Kidney capillary endothelial cell (primary cell): ENCODE measurements around the gene CCDC91.
"Not testable (repeated sequence)": the region's sequence is repeated elsewhere in the genome, so short reads cannot be mapped to it uniquely, and the experiment has no call there.

Experiments used
- DNase-seq: peaks from one replicate; pipeline ENCODE4 v3.0.0-alpha.2; 2018; ENCODE audit warnings: low spot score

CCDC91 gene

DNA sequence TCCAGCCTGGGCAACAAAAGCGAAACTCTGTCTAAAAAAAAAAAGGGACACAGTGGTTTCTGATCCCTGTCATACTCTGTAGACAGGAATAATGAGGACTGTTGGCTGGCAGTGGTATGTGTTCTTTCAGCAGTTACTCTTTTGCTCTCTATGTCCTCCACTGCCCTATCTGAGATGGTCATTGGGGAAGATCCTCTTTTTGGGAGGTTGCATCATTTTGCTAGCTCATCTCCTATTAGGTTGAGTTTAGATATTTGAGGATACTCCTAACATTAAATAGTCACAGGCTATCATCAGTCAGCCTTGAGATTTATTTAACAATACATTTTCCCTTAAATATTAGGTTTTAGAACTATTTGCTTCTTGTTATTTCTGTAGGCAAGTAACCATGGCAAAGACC lies 5.9 kb upstream of the CCDC91 start:
- no peak for DNase-seq

DNA sequence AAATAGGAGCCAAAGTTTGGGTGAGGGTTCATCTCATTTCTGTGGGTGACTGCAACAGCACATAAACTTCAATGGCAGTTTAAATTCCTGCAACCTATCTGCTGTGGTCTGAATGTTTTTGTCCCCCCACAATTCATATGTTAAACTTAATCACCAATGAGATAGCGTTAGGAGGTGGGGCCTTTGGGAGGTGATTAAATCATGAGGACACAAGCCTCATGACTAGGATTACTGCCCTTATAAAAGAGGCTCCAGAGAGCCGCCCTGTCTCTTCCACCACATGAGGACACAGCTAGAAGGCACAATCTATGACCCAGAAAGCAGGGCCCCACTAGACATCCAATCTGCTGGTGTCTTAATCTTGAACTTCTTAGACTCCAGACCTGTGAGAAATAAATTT lies 3.8 kb upstream of the CCDC91 start:
- DNase-seq, result no peak

DNA sequence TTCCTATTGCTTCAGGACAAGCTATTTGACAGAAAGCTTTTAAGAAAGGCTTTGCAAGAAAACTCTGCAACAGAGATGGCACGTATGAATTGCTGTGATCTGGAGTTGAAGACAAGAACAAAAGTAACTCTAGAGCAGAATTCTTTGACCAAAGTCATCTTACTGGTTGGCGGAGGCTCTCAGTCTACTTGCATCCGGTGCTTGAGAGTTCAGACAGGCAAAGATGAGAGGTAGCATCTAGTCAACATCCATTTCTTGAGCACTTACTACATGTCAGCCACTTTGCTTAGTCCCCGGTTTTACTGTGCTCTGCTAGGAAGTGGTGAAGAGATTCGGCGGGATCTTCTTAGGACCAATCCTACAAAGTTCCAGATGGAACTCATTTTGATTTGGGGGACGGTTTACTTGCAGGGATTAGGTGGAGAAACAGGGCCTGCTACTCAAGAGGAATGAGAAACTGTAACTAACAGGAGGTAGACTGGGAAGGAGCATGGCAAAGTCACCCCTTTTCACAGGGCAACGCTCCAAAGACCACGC lies 404 bp upstream of the CCDC91 start:
- peak; percentile 4 for DNase-seq

DNA sequence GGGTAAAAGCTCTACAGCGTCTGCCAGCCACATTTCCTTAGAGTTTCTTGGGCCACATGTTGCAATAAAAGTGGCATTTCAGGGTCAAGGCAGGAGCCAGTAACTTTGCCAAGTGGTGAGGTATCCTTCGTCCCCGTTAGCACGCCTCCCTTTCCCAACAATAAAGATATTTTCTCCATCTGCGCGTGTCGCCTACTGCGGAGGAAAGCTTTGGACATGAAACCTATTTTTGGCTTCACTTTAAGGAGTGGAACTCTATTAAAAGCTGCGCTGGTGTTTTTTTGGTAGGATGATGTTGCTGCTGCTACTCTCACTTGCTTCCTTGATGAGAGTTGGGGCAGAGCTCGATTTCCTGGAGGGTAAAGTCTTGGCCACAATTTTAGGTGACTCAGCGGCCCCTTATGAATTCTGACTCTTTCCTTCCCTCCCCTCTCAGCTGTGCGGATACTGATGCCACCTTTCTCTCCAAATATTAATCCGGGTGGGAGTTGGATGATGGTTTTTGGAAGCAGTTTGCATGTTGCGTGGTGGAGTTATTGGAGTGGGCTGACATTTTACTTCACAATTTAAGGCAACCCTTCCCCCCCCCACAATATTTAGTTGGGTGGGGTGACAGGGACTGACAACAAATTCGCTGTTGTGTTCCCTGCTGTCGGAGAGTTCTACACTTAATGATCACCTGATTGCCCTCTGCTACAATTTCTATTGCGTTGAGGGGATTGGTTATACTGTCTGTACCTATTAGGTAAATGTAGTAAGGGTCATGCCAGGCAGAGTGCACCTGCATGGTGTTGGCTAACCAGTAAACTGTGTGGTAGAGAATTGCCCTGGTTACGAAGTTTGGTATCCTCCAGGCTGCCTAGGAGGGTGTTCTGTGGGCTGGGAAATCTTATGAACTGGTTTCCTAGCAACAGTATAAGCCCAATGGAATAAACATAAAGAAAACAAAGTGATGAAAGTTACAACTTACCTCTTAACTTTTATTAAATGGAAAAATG lies 1.1 kb downstream of the CCDC91 start:
- no peak for DNase-seq

DNA sequence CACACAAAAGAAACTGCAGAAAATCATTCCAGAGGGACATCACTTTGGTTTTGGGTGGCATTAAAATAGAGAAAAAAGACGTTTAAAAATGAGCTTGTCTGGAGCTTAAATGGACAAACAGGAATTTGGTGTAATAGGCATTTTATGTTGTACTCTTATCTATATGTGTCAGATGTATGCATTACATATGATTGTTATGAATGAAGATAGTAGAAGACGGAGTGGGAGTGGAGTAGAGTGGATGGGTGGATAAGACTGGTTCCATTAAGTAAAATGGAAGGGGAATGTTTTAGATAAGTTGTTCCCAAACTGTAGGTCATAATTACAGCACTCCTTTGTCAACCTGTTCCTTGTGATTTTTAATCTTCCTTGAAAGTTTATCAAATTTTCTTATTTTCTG lies 1.9 kb downstream of the CCDC91 start:
- DNase-seq, result no peak

DNA sequence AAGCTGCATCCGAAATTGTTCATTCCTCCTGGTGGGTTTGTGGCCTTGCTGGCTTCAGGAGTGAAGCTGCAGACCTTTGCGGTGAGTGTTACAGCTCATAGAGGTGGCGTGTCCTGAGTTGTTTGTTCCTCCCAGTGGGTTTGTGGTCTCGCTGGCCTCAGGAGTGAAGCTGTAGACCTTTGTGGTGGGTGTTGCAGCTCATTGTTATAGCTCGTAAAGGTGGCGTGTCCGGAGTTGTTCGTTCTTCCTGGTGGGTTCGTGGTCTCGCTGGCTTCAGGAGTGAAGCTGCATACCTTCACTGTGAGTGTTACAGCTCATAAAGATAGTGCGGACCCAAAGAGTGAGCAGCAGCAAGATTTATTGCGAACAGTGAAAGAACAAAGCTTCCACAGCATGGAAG lies 4.4 kb downstream of the CCDC91 start:
- DNase-seq, result not testable (repeated sequence)

DNA sequence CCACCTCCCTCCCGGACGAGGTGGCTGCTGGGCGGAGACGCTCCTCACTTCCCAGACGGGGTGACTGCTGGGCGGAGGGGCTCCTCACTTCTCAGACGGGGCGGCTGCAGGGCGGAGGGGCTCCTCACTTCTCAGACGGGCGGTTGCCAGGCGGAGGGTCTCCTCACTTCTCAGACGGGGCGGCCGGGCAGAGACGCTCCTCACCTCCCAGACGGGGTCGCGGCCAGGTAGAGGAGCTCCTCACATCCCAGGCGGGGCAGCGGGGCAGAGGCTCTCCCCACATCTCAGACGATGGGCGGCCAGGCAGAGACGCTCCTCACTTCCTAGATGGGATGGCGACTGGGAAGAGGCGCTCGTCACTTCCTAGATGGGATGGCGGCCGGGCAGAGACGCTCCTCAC lies 10.9 kb downstream of the CCDC91 start:
- not testable (repeated sequence) for DNase-seq

DNA sequence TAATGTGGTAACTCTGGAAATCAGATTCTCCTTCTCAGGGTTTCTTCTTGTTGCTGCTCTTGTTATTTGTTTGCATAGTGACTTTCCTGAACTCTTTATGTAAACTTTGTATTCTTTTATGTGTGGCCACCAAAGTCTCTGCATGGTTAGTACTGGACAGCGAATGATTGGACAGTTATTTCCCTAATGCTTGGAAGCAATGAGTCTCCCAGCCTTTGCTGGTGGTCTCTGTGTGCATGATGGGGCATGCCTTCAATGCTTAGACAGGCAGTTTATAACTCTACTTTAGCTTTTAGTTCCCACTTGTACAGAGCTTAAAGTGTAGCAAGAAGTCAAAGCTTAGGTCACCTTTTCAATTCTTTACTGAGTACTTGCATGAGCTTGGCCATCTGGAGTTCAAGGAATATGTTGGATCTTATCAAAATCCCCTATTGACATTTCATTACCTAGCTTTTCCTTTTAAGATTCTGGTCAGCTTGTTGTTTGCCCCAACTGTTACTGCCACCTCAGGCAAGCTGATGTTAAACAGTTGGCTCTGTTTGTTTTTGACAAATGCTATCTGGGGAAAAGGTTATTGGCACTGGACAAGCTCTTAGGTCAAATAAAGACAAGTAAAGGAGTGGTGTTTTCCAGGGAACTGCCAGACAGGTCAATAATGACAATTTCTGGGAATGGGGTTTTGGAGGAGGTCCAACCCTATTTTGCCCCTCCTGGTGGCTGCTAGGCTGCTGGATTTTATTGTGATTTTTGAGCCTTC lies 12.3 kb downstream of the CCDC91 start:
- DNase-seq, result no peak

DNA sequence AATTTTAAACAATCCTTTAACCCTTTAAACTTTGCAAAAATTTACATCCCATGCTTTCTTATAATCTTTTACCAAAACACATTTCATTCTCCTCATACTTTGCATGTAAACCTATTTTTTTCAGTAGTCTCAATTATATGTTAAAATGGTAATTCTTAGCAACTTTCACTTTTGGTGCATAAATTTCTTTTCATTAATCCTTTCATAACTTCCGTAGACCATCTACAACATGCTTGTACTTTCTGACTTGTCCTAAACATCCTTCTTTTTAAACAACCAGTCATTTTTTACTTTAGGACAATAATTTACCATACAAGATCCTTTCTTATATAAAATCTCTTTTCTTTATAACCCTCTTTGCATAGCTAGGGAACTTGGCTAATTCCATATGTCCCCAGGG lies 19.5 kb downstream of the CCDC91 start:
- DNase-seq, result no peak

DNA sequence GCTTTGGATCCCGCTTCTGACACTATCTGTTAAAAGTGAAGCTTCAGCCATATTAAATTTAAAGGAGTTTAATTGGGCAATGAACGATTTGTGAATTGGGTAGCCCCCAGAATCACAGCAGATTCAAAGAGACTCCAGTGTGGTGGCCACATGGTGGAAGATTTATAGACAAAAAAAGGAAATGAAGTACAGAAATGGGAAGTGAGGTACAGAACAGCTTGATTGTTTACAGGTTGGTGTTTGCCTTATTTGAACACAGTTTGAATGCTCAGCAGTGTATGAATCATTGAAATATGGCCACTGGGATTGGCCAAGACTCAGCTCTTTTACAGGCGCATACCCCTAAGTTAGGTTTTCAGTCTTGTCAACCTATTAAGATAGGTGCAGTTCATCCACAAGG lies 21.9 kb downstream of the CCDC91 start:
- DNase-seq, result no peak

DNA sequence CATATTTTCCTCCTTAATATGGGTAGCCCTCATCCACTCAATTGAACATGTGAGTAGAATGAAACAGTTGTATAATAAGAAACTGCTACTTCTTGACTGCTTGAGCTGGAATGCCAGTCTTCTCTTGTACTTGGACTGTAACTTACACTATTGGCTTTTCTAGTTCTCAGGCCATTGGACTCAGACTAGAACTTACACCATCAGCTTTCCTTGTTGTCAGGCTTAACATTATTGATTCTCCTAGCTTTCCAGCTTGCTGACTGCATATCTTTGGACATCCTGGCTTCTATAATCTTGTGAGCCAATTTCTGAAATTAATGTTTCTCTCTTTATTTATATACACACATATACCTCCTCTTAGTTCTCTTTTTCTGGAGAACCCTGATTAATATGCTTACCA lies 24.8 kb downstream of the CCDC91 start:
- DNase-seq, result no peak

DNA sequence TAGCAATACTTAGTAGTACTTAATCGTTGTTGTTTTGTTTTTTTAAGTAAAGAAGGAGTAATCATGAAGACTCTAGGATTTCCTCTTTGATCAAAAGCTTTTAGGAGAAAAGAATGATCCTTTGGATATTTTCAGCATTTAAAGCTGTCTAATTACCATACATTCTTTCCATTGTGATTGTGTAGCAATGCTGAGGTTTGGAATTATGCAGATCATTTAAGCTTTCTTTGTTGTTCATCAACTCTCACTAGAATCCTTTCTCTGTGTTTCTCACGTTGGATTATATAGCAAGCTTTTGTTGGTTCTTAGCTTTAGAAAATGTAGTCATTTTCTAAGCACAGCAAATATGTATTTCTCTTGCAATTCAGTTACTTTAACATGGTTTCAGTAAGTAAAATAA lies 25.8 kb downstream of the CCDC91 start:
- no peak for DNase-seq

DNA sequence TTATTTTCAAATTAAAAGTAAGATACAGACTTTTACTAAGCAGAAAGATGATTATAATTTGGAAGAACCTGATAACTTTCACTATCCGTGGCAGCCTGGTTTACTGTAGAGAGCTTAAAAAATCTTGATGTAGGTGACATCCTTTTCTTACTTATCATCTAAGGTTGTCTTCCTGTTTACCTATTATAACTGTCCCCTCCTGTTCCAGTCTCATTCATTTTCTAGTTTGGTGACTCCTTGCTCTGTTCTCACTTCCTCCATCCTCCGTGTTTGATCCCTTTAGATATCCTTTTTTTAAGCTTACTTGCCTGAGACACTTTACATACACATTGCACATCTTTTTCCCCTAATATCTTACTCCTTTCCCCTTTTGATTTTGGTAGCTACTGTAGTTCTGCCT lies 27.5 kb downstream of the CCDC91 start:
- DNase-seq, result no peak

DNA sequence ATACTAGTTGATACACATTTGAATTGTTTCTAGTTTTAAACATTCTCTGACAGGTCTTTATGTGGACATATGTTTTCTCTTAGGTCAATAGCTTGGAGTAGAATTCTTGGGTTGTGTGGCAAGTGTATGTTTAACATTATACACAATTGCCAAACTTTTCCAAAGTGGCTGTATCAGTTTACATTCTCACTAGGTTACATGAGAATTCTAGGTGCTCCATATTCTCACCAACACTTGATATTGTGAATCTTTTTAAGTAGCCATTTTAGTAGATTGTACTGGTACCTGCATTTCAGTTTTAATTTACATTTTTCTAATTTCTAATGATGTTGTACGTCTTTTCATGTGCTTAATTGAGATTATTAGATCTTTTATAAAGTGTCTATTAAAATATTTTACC lies 28.6 kb downstream of the CCDC91 start:
- no peak for DNase-seq

DNA sequence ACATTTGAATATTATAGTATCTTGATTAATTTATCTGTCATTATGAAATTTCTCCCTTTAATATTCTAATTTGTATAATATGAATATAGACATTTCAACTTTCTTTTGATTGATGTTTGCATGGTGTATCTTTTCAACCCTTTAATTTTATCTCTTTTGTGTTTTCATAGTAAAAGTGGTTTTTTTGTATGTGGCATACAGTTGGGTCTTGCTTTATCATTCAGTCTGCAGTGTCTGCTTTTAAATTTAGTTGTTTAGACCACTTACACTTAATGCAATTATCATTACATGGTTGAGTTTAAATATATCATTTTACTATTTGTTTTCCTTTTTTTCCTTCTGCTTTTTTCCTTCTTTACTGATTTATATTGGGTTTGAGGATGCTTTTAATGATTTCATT lies 29.6 kb downstream of the CCDC91 start:
- no peak for DNase-seq

DNA sequence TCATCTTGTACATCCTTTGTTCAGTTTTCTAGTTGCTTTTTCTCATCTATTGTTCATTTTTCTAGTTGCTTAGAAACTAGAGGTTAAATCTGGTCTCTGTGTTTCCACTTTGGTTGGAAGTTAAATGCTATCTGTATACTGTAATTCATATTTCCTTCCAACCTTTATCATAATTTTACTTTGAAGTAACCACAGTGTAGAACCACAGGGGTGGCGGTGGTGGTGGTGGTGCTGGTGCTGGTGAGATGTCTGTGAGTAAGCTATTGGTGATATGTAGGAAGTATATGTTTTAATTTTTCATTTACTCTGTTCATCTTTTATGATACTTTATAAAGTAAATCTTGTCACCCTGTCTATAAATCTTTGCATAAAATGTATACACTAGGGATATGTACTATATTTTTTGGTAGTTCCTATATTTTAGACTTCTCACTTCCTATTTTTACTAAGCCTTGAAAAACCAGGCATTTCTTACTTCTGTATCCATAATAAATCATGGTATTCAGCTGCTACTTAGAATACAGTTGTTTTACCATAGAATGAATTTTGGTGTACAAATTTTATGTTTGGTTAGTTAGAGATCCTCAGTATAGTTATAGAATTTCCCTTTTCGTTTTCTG lies 31.9 kb downstream of the CCDC91 start:
- no peak for DNase-seq

DNA sequence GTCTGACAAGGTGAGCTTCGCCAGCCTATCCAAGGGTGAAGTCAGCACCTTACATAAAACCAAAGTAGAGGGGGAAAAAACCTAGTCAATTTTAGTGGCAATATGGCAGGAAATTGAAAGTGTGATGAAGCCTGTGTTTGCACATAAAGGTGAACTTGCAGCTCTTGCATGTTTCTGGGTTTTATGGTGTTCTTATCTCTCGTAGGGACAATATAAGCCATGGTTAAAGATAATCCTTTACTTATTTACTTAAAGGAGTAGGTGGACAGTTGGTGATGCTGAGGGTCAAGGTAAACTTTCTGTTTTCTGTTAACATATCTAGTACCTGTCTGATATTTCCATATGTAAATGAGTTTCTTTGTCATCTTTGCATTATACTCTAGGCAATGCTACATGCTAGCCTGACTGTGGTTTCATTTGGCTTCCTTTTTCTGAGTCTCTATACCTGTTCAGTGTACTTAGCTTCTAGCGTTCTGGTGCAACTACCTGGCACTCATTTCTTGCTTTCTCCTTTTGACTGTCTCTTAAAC lies 32.8 kb downstream of the CCDC91 start:
- DNase-seq, result no peak

DNA sequence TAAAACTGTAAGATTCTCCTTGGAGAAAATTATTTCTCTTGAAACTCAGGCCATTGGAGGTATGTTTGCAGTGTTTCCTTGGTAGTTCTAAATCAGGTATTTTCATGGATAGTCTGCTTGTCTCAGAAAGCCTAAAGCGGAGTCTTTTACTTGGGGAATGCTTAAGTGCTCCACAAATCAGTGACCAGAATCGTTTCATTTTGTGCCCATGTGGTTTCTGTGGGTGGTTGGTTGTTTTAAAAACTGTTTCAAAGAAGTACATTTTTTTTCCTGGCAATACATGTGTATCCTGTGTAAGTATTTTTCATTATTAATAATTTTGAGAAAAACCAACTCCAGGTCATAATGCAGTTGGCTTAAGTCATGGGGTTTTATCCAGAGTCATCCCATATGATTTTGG lies 33.6 kb downstream of the CCDC91 start:
- DNase-seq, result no peak

DNA sequence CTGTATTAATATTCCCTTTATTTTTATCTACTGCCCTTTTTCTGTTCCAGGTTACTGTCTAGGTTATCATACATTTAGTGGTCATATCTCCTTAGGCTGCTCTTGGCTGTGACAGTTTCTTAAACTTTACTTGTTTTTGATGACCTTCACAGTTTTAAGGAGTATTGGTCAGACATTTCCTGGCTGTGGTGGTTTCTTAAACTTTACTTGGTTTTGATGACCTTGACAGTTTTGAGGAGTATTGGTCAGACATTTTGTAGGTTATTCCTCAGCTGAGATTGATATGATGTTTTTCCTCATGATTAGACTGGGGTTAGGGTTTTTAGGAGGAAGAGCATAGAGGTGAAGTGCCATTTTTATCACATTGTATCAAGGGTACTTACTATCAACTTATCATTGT lies 36.4 kb downstream of the CCDC91 start:
- DNase-seq, result no peak

DNA sequence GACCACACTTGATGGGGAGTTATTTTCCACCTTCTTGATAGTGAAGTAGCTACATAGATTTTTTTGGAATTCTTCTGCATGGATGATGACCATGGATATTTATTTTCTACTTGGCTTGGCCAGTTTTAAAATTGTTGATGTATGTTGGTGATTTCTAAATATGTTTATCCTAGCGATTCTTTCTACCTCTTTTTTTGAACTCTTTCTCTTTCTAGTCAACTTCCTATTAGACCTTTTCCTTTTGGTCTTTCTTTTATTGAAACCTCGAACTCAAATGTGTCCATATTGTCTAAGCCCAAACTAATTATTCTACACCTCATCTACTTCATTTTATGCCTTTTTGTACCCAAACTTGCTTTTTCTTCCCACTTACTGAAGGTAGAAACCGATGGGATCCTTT lies 37.0 kb downstream of the CCDC91 start:
- no peak for DNase-seq

DNA sequence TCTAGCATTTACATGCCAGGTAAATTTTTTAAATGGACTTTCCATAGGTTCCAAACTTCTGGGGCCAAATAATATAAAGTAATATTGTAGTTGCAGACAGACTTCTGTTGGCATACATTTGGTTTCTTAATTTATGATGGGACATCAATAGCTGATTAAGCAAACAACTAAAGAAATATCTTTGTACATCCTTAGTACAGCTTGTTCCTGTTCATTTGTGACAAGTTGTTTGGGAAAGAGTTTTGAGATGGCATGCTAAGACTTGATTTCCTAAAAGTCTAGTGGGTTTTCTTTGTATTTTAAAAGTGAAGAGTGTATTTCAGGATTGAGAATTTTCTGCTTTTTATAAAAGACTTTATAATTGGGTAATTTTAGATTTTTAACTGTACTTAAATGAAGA lies 41.0 kb downstream of the CCDC91 start:
- DNase-seq, result no peak

DNA sequence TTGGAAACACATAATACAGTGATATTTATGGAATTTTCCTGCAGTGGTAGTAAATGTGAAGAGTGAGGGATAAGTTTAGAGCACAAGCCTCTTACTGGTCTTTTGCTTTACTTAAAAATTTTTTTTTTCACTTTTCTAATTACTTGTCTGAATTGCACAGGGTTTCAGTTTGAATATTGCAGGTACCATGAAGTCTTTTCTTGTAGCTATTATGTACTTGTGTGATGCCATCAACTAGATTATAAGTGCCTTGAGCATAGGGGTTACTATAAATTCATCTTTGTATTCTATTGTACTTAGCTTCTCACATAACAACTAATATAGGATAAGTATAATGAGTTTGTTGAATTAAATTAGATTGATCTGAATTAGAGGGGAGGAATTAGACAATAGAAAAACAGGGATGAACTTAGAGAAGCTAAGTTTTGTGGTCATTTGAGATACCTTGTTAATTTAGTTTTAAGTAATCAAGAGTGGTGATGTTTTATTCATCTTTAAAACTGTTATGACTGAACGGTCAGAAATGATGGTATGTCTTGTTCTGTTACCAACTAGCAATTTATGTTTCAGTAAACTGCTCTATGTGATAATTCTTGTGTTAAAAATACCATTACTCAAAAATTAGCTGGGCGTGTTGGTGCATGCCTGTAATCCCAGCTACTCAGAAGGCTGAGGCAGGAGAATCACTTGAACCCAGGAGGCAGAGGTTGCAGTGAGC lies 42.1 kb downstream of the CCDC91 start:
- DNase-seq, result no peak
